ENCODE results near the gene SEL1L. TPM values are rescaled to one million over a fixed set of nuclear protein-coding genes. Genes with fewer than 3 reads are reported as not detected.

SEL1L gene
- total and polyA plus RNA-seq, 2 donors (not counting 3 experiments of a cell fraction or from before 2014, with no cell fraction given), result 15.0 to 95.0 TPM

- no peaks in the 10 kb centered on the region for H3K79me2 ChIP-seq (ENCODE audit: control insufficient read depth, insufficient read depth, low read length)
- no TSS peak for BruUV-seq (replicated peaks)
- H3K36me3 ChIP-seq (ENCODE audit: control insufficient read depth in 2 of 2, extremely low read depth in 1 of 2, insufficient read depth in 2 of 2, low read length in 2 of 2), result no peaks in the 10 kb centered on the region
- no peaks in the 10 kb centered on the region for H3K4me1 ChIP-seq (ENCODE audit: control insufficient read depth, extremely low read depth, insufficient read depth, low read length)
- H3K9me3 ChIP-seq (replicated peaks; ENCODE audit: control insufficient read depth, insufficient read depth, low read length), result no peaks in the 10 kb centered on the region
- ChIA-PET POLR2A (no interaction called here), CTCF (no interaction called here)
- intact Hi-C loops (cut with micrococcal nuclease) (no loop called here), dilution Hi-C loops (cut with MboI; ENCODE audit: extremely low pct_ligation_motif_present, low sequenced_read_pairs) (no loop called here)
- no peak overlapping the region for H3K4me3 ChIP-seq (replicated peaks in 1 of 3; ENCODE audit: insufficient read depth in 1 of 3, low read depth in 1 of 3, low read length in 3 of 3)
- TF ChIP-seq, protein P1, sequence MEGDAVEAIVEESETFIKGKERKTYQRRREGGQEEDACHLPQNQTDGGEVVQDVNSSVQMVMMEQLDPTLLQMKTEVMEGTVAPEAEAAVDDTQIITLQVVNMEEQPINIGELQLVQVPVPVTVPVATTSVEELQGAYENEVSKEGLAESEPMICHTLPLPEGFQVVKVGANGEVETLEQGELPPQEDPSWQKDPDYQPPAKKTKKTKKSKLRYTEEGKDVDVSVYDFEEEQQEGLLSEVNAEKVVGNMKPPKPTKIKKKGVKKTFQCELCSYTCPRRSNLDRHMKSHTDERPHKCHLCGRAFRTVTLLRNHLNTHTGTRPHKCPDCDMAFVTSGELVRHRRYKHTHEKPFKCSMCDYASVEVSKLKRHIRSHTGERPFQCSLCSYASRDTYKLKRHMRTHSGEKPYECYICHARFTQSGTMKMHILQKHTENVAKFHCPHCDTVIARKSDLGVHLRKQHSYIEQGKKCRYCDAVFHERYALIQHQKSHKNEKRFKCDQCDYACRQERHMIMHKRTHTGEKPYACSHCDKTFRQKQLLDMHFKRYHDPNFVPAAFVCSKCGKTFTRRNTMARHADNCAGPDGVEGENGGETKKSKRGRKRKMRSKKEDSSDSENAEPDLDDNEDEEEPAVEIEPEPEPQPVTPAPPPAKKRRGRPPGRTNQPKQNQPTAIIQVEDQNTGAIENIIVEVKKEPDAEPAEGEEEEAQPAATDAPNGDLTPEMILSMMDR (IDR thresholded peaks at IDR 0.05; ENCODE audit: extremely low read depth in 1 of 2, insufficient read depth in 1 of 2, low read depth in 1 of 2, low read length in 2 of 2), result no peak
- TF ChIP-seq EZH2 (IDR thresholded peaks at IDR 0.05; ENCODE audit: borderline replicate concordance, low read depth, low read length, severe bottlenecking) (no peak), GATA2 (IDR thresholded peaks at IDR 0.05; ENCODE audit: insufficient read depth, insufficient read length, low read depth, low read length) (no peak), JUN (IDR thresholded peaks at IDR 0.05; ENCODE audit: borderline replicate concordance, insufficient read depth, insufficient read length, low read depth) (no peak)
- FAIRE-seq, result no peak
- H2AFZ ChIP-seq (ENCODE audit: low read depth, low read length), result no peak overlapping the region
- H3K27me3 ChIP-seq (ENCODE audit: control insufficient read depth in 2 of 2, insufficient read depth in 2 of 2, low read length in 2 of 2), result no peaks in the 10 kb centered on the region
- H4K20me1 ChIP-seq (replicated peaks; ENCODE audit: control insufficient read depth, extremely low read depth, insufficient read depth, low read length), result no peaks in the 10 kb centered on the region
- H3K27ac ChIP-seq (ENCODE audit: insufficient read depth, low read depth, low read length), result no peak overlapping the region
- H3K9me1 ChIP-seq (replicated peaks; ENCODE audit: control insufficient read depth, extremely low read depth, insufficient read depth, low read length), result no peaks in the 10 kb centered on the region
- no peak overlapping the region for H3K4me2 ChIP-seq (ENCODE audit: insufficient read depth, low read length)
- H3K9ac ChIP-seq (replicated peaks; ENCODE audit: extremely low read depth, insufficient read depth, low read length), result no peak overlapping the region
- no peak for DNase-seq (ENCODE audit: low read depth, low spot score)
Observed at GRCh38 chr14:81555684-81556083, 22.0 kb upstream of the SEL1L start.

DNA sequence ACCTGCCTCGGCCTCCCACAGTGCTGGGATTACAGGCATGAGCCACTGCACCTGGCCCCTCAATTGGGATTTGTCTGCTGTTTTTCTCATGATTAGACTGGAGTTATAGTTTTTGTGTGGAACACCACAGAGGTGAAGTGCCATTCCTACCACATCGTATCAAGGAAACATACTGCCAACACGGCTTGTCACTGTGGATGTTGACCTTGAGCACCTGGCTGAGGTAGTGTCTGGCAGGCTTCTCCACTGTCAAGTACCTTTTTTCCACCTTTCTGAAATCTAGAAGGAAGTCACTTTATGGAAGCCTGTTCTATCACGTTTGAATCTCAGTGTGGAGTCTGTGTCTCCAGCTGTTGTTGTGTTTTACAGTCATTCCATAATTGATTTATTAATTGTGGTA, 21.4 kb upstream of the SEL1L start:
- no peak overlapping the region for H3K4me2 ChIP-seq (ENCODE audit: insufficient read depth, low read length)
- ChIA-PET POLR2A (no interaction called here), CTCF (no interaction called here)
- H3K9ac ChIP-seq (replicated peaks; ENCODE audit: extremely low read depth, insufficient read depth, low read length), result no peak overlapping the region
- intact Hi-C loops (cut with micrococcal nuclease), result no loop called here
- no peaks in the 10 kb centered on the region for H3K9me3 ChIP-seq (replicated peaks; ENCODE audit: control insufficient read depth, insufficient read depth, low read length)
- FAIRE-seq (no peak), DNase-seq (ENCODE audit: low read depth, low spot score) (no peak)
- H2AFZ ChIP-seq (ENCODE audit: low read depth, low read length), result no peak overlapping the region
- H4K20me1 ChIP-seq (replicated peaks; ENCODE audit: control insufficient read depth, extremely low read depth, insufficient read depth, low read length), result no peaks in the 10 kb centered on the region
- H3K4me1 ChIP-seq (ENCODE audit: control insufficient read depth, extremely low read depth, insufficient read depth, low read length), result no peaks in the 10 kb centered on the region
- no peak overlapping the region for H3K27ac ChIP-seq (ENCODE audit: insufficient read depth, low read depth, low read length)
- BruUV-seq (replicated peaks), result no TSS peak
- TF ChIP-seq MAX (IDR thresholded peaks at IDR 0.05; ENCODE audit: insufficient read depth, insufficient read length), result no peak
- no peak for TF ChIP-seq MYC (IDR thresholded peaks at IDR 0.05; ENCODE audit: low read depth, low read length)
- no peak for TF ChIP-seq FOS (IDR thresholded peaks at IDR 0.05; ENCODE audit: borderline replicate concordance, insufficient read depth, low read length)
- no peak for TF ChIP-seq JUN (IDR thresholded peaks at IDR 0.05; ENCODE audit: borderline replicate concordance, insufficient read depth, insufficient read length, low read depth)
- TF ChIP-seq, protein P1 (IDR thresholded peaks at IDR 0.05; ENCODE audit: extremely low read depth in 1 of 2, insufficient read depth in 1 of 2, low read depth in 1 of 2, low read length in 2 of 2), result no peak
- TF ChIP-seq POLR2AphosphoS5 (IDR thresholded peaks at IDR 0.05; ENCODE audit: insufficient read depth, low read depth, low read length), result no peak
- no peak for TF ChIP-seq GATA2 (IDR thresholded peaks at IDR 0.05; ENCODE audit: insufficient read depth, insufficient read length, low read depth, low read length)
- no peak for TF ChIP-seq EZH2 (IDR thresholded peaks at IDR 0.05; ENCODE audit: borderline replicate concordance, low read depth, low read length, severe bottlenecking)
- no peak for TF ChIP-seq POLR2A (IDR thresholded peaks at IDR 0.05; ENCODE audit: low read depth, low read length)
- no peaks in the 10 kb centered on the region for H3K79me2 ChIP-seq (ENCODE audit: control insufficient read depth, insufficient read depth, low read length)
- no peaks in the 10 kb centered on the region for H3K27me3 ChIP-seq (ENCODE audit: control insufficient read depth in 2 of 2, insufficient read depth in 2 of 2, low read length in 2 of 2)
- dilution Hi-C loops (cut with MboI; ENCODE audit: extremely low pct_ligation_motif_present, low sequenced_read_pairs), result no loop called here
- H3K36me3 ChIP-seq (ENCODE audit: control insufficient read depth in 2 of 2, extremely low read depth in 1 of 2, insufficient read depth in 2 of 2, low read length in 2 of 2), result no peaks in the 10 kb centered on the region
- H3K9me1 ChIP-seq (replicated peaks; ENCODE audit: control insufficient read depth, extremely low read depth, insufficient read depth, low read length), result no peaks in the 10 kb centered on the region
- no peak overlapping the region for H3K4me3 ChIP-seq (replicated peaks in 1 of 3; ENCODE audit: insufficient read depth in 1 of 3, low read depth in 1 of 3, low read length in 3 of 3)

Data from endothelial cell of umbilical vein (primary cell).